BE2C (cell line): Measurements from ENCODE around the gene LRMDA.

Source experiments
- DNase-seq: peaks from one replicate; pipeline ENCODE4 v3.0.0-alpha.2; 2020
- H3K27me3 ChIP-seq: fragments of 250-450 bp; sonication (Bioruptor Pico); 2 replicates; pipeline ENCODE4 v1.5.1; 2020; ENCODE audit warnings: mild to moderate bottlenecking
- H3K36me3 ChIP-seq: fragments of 250-450 bp; sonication (Bioruptor Pico); 2 replicates; pipeline ENCODE4 v1.5.1; 2020; ENCODE audit warnings: mild to moderate bottlenecking
- H3K4me1 ChIP-seq: fragments of 250-450 bp; sonication (Bioruptor Pico); 2 replicates; pipeline ENCODE4 v1.5.1; 2020
- H3K4me3 ChIP-seq: 2 replicates; pipeline ENCODE4 v1.5.1; 2011; ENCODE audit warnings: low read depth, low read length
- H3K9me3 ChIP-seq: fragments of 250-450 bp; sonication (Bioruptor Pico); 2 replicates; pipeline ENCODE4 v1.5.1; 2020
- CTCF ChIP-seq: IDR thresholded peaks from 2 replicates; pipeline ENCODE4 v1.5.1; 2012; ENCODE audit warnings: mild to moderate bottlenecking, low read depth, low read length

The LRMDA gene

GRCh38 chr10:75877877-75878276 lies 446.5 kb downstream of the LRMDA start:
- Histone ChIP-seq H3K4me3 (no peak overlapping the region), H3K4me1 (no peaks in the 10 kb centered on the region), H3K9me3 (no peaks in the 10 kb centered on the region), H3K27me3 (no peaks in the 10 kb centered on the region), H3K36me3 (no peaks in the 10 kb centered on the region)
- TF ChIP-seq CTCF, result no peak
- DNase-seq, result no peak

- no peak overlapping the region for H3K4me3 ChIP-seq
- no peaks in the 10 kb centered on the region for H3K27me3 ChIP-seq
- H3K9me3 ChIP-seq, result no peaks in the 10 kb centered on the region
- no peak for DNase-seq
- H3K4me1 ChIP-seq, result no peaks in the 10 kb centered on the region
- no peak for TF ChIP-seq CTCF
- no peaks in the 10 kb centered on the region for H3K36me3 ChIP-seq
Observed at GRCh38 chr10:75878586-75878985, 447.2 kb downstream of the LRMDA start.

GRCh38 chr10:75880031-75880775 lies 448.8 kb downstream of the LRMDA start:
- Histone ChIP-seq H3K4me3 (no peak overlapping the region), H3K9me3 (no peaks in the 10 kb centered on the region), H3K4me1 (no peaks in the 10 kb centered on the region), H3K27me3 (no peaks in the 10 kb centered on the region), H3K36me3 (no peaks in the 10 kb centered on the region)
- no peak for TF ChIP-seq CTCF
- DNase-seq, result no peak

GRCh38 chr10:75883081-75884072 lies 452.0 kb downstream of the LRMDA start:
- Histone ChIP-seq H3K4me3 (no peak overlapping the region), H3K27me3 (no peaks in the 10 kb centered on the region), H3K4me1 (no peaks in the 10 kb centered on the region)

GRCh38 chr10:75884808-75885207 lies 453.4 kb downstream of the LRMDA start:
- Histone ChIP-seq H3K36me3 (no peaks in the 10 kb centered on the region), H3K4me3 (no peak overlapping the region), H3K27me3 (no peaks in the 10 kb centered on the region), H3K4me1 (no peaks in the 10 kb centered on the region), H3K9me3 (no peaks in the 10 kb centered on the region)
- DNase-seq, result no peak
- TF ChIP-seq CTCF, result no peak

More at GRCh38 chr10:75883081-75884072, 452.0 kb downstream of the LRMDA start:
- no peak for DNase-seq
- no peak for TF ChIP-seq CTCF
- no peaks in the 10 kb centered on the region for H3K9me3 ChIP-seq
- no peaks in the 10 kb centered on the region for H3K36me3 ChIP-seq
